ENCODE data around the gene SPTBN1.

The SPTBN1 gene

GRCh38 chr2:54455563-54456361 lies at the start of gene SPTBN1:
Gene SPTBN1, plus strand, starts transcription at chr2:54456327. Its CDS starts 70,092 bp downstream, at chr2:54526419.
- no peak for DNase-seq (ENCODE audit: low read depth)

GRCh38 chr2:54407693-54408092 lies 48.4 kb upstream of the SPTBN1 start:
- no peak for DNase-seq (ENCODE audit: low read depth)

- no peak for DNase-seq (ENCODE audit: low read depth)
Measured at GRCh38 chr2:54408288-54408687, 47.8 kb upstream of the SPTBN1 start.

GRCh38 chr2:54409752-54410151 lies 46.4 kb upstream of the SPTBN1 start:
- DNase-seq (ENCODE audit: low read depth): no peak

GRCh38 chr2:54411801-54412354 lies 44.2 kb upstream of the SPTBN1 start:
- DNase-seq (ENCODE audit: low read depth): no peak

- no peak for DNase-seq (ENCODE audit: low read depth)
Measured at GRCh38 chr2:54416166-54416813, 39.8 kb upstream of the SPTBN1 start.

- no peak for DNase-seq (ENCODE audit: low read depth)
Measured at GRCh38 chr2:54416938-54417337, 39.2 kb upstream of the SPTBN1 start.

- no peak for DNase-seq (ENCODE audit: low read depth)
Measured at GRCh38 chr2:54417577-54417976, 38.5 kb upstream of the SPTBN1 start.

- no peak for DNase-seq (ENCODE audit: low read depth)
Measured at GRCh38 chr2:54419388-54419787, 36.7 kb upstream of the SPTBN1 start.

- DNase-seq (ENCODE audit: low read depth): no peak
Measured at GRCh38 chr2:54419855-54420523, 36.1 kb upstream of the SPTBN1 start.

GRCh38 chr2:54420524-54421172 lies 35.5 kb upstream of the SPTBN1 start:
- no peak for DNase-seq (ENCODE audit: low read depth)

GRCh38 chr2:54422072-54422581 lies 34.0 kb upstream of the SPTBN1 start:
- DNase-seq (ENCODE audit: low read depth): peak; percentile 14

GRCh38 chr2:54423213-54423612 lies 32.9 kb upstream of the SPTBN1 start:
- DNase-seq (ENCODE audit: low read depth): no peak

- DNase-seq (ENCODE audit: low read depth): no peak
Measured at GRCh38 chr2:54424555-54425163, 31.5 kb upstream of the SPTBN1 start.

GRCh38 chr2:54428108-54428831 lies 27.9 kb upstream of the SPTBN1 start:
- DNase-seq (ENCODE audit: low read depth): no peak

- no peak for DNase-seq (ENCODE audit: low read depth)
Measured at GRCh38 chr2:54429054-54429453, 27.1 kb upstream of the SPTBN1 start.

GRCh38 chr2:54429811-54430551 lies 26.1 kb upstream of the SPTBN1 start:
- DNase-seq (ENCODE audit: low read depth): no peak

GRCh38 chr2:54430649-54431048 lies 25.5 kb upstream of the SPTBN1 start:
- no peak for DNase-seq (ENCODE audit: low read depth)

- no peak for DNase-seq (ENCODE audit: low read depth)
Measured at GRCh38 chr2:54432251-54433015, 23.7 kb upstream of the SPTBN1 start.
